ENCODE results near the gene TMEM30A.
A peak's percentile ranks its signal among the peaks of the same experiment; 100 is the strongest.

Gene TMEM30A

DNA sequence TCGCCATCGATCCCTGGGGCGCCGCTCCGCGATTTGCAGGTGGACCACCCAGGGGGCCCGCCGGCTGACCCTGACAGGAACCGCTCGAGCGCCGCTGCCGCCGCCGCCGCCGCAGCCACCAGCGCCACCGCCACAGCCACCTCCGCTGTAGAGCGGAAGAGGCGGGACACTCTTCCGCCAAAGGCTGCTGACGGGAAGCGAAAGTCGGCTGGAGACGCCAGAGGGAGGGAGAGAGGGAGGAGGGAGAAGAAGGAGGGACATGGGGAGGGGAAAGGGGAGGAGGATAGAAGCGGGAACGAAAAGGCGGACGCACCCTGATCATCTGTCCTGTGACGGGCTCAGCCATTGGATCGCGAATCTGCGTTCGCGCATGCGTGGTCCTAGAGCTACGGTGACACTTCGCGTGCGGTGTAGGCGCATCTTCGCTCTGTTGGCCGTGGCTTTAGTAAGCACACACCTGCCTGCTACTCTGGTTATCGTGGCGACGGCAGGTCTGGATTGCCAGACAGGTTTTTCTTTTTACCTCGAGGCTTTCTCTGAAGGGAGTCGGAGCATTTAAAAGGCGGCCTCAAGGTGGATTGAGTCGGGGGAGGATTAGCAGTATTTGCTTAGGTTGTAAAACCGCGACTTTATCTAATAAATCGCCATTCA is at the start of gene TMEM30A:
TMEM30A (minus strand) TSS at position 161 of the 651 bp plus-strand sequence; CDS start at position 7, 154 bp downstream.
- DNase-seq (ENCODE audit: low read depth), result peak; percentile 100

DNA sequence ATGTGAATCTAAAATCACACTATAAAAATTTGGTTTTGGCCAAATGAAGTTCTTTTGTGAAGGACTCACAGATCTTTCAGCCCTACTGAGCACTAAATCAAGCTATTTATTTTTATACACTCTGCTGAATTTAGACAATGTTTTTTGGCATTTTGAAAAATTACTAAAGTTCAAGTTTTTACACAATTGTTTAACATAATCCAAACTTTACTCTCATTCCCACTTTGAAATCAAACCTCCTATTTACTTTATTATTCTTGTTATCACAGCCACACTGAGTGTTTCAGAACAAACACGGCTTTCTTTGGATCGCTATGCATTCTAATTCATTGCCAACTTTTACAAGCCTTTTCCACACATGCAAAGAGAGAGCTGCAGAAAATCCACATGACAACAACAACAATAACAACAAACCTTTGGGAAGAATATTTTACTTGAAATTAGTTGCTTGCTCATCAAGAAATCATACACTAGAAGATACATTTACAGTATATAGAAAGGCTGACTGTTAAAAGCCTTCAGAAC is 49.1 kb upstream of the TMEM30A start:
- DNase-seq (ENCODE audit: low read depth), result no peak

DNA sequence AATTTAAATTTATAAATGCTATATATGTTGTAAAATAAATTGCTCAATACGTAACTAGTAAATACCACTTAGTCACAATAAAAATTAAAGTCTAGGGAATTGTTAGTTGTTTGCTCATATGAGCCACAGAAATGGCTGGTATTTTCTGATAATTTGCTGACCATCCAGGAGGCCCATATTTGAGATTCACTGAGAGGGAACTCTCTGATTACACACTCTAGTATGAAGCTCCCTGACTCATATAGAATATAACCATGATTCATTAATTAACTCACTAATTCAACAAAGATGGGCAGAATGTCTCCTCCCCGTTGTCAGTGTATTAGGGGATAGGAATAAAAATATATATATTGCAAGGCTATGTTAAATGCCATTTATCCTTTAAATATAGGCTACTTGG is 46.6 kb upstream of the TMEM30A start:
- peak; percentile 95 for DNase-seq (ENCODE audit: low read depth)

DNA sequence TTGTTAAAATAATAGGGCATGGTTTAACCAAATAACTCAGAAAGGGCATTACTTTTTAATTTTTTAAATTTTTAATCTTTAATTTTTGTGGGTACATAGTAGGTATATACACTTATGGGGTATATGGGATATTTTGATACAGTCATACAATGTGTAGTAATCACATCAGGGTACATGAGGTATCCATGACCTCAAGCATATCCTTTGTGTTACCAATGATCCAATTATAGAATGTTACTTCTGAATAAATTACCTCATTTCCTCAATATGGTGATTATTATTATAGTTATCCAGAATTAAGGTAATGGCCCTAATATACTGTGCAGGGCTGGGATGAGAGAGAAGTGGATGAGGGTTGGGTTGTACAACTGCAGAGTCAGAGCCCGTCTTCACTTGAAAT is 45.1 kb upstream of the TMEM30A start:
- no peak for DNase-seq (ENCODE audit: low read depth)

DNA sequence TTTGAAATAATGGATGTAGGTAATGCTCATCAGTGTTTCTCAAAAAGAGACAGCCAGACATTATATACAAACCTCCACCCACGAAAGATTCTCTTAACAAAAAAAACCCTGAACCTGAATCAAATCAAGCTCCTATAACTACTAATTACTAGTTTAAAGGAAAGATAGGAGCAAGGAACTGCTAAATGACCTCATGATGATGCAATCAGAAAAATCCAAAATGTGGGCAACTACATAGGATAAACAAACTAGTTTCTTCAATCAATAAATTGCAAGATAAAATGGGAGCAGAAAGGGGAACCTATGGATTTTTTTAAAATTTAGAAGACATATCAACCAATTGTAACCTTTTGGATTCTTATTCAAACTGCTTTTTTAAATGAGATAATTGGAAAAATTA is 43.2 kb upstream of the TMEM30A start:
- DNase-seq (ENCODE audit: low read depth), result no peak

DNA sequence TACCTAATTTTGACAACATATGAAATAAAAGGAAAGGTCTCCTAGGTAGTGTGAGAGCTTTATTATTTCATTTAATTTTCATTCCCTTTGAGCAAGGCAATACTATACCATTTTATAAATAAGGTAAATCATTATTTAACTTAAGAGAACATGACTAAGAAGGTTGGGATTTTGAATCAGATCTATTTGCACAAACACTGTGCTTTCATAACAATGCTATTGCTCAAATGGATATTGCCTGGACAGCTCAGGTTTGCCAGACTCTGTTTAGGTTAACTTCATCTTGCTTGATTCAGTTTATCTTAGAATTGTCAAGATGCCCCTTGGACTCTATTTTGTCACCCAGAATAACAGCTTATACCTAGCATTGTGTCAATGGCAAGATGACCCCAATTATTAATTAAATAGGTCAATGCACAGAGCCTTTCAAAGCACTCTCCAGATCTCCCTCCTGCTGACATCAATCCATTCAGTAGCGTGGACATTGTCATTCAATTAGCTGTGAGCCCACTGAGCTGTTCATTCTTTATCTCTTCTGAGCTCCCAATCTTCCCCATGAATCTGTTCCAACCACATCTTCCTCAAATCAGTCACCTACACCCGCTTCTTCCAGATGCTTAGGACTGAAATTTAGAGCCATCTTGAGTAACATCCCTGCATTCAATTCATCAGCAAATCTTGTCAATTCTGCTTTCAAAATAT is 42.1 kb upstream of the TMEM30A start:
- DNase-seq (ENCODE audit: low read depth), result no peak

DNA sequence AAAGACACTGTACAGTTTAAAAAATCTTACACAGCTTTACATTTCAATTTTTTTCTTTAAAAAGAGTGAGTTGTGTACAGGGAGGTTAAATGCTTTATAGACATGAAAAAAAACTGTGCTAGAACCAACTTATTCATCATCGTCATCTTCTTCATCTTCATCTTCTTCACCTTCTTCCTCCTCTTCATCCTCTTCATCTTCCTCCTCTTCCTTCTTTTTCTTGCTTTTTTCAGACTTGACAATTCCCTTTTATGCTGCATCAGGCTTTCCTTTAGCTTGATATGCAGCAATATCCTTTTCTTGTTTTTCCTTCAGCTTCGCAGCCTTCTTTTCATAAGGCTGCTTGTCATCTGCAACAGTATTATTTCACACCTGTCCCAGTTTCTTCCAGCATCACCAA is 34.3 kb upstream of the TMEM30A start:
- DNase-seq (ENCODE audit: low read depth), result no peak

DNA sequence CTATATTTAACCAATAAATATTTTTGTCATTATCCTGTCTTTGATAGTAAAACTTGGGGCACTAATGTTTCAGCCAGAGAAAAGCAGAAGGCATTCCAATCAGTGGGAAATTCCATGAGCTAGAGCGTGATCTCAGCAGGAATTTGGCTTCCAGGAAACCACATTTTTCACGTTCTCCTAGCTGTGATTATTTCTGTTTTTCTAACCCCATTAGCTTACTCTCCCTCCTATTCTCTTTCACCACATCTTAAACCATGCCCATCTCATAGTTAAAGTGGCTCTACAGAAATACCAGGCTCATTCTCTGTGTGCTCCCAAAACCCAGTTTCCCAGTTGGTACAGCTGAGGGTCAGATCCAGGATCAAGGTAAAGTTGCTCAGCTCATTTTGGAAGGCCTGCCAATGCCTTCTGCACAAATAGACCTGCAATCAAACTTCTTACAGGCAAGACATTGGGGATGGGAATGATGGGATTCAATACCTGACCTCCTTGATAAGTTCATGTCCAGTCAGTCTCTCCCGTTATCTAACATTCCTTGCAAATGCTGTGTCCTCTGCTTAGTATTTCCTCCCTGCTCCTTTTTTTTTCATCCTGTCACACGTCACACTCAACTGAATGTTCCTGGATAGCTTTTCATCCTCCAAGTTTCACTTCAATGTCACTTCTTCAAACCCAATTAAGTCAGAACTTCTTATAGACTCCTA is 33.1 kb upstream of the TMEM30A start:
- peak; percentile 94 for DNase-seq (ENCODE audit: low read depth)

DNA sequence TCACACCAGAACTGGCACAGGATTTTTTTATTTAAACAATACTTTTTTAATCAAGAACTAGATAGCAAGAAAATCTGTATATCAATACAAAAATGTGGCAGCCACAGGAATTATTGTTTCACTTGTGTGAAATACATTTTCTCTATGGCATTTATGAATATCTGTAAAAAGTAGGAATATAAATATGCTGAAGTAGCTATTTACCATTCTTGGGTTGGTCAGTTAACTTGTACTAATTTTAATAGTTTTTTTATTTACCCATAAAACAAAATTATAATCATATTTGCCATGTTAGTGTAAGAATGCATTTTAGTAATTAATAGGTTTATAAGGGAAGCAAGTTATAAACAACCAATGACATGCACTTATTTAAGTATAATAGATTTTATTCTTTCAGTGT is 31.4 kb upstream of the TMEM30A start:
- DNase-seq (ENCODE audit: low read depth), result no peak

DNA sequence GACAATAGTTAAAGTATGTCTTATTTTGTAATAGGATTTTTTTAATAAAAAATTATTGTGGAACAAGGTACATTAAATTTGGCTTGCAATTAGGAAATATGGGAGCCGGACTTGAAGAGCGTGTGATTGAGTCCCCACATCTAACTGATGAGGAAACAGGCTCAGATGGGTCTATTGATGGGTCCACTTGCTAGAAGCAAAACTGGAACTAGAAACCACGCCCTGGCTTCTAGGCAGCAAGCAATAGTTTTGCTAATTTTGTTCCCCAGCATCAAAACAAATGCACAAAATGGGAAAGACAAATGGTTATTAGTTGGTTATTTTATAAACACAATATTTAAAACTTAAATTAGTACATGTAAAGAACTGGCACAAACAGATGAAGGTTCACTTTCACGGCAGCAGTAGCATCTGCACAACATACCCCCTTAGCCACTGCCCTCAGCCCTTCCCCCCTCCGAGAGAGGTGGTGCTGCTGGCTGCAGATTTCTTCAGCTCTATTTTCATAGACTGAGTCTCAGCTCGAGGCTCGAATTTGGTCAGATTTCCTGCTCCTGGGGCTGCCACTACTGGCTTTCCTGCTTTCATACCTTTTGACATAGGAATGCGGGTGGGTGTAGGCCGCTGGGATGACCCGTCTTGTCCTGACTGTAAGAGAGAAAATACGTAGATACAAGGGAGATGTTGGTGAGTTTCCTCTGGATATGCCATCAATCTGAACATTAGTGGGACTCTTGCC is 23.8 kb upstream of the TMEM30A start:
- DNase-seq (ENCODE audit: low read depth), result no peak

DNA sequence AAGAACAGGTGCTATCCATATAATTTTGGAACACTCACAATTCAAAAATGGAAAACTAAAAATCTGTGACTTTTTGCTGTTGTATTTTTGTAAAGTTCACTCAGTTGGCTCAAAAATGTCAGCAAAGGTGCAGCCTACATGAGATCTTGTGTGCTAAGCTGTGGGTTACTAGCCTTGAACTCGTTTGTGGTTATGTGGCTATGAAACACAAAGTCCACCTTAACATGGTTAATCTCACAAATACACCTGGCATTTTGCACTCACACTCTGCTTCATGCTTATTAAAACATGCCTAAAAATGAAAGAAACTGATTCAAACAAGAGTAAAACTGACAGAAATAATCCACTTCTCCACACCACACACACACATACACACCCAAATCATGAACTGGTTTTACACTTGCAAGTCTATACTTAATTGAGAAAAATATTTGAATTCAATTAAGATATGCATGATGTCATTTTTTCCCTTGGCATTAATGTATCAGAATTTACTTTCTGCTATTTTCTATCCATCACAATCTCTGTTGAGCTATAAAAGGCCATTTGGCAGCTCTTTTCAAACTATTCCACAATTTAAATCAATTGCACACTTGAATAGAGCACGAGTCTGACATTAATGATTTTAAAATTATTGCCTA is 22.9 kb upstream of the TMEM30A start:
- DNase-seq (ENCODE audit: low read depth), result no peak

DNA sequence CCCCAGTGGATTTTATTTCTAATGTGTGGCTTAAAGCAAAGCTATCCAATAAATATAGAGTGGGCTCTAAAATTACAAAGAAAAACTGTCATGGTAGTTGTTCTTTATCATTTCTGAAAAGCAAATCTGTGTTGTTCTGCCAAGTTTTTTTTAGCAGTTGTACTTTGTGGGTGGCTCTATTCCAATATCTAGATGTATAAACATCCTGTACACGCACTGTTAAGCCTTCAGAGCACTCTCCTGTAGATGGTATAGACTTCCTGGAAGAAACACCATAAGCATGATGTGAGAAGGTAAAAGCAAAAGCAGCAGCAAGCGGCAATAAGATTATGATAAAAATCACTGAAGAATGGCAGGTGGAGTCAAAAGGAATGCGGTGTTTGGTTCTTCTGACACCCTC is 21.5 kb upstream of the TMEM30A start:
- no peak for DNase-seq (ENCODE audit: low read depth)

DNA sequence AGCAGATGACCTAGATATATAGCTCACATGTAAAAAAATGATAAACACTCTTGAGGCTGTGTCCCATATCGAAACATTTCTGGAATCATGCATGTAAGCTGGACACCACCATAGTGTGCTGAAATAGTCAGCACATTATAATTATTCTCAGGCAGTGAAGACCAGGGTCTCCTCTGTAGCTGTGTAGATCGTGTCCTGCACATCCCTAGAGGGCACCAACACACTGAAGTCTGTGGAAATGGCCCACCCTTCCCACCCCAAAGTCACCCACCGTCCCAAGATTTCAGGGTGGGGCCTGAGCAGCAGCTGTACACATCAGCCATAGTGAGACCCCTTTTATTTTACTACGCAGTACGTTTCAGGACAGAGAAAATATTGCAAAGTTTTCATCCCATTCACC is 21.0 kb upstream of the TMEM30A start:
- DNase-seq (ENCODE audit: low read depth), result no peak

DNA sequence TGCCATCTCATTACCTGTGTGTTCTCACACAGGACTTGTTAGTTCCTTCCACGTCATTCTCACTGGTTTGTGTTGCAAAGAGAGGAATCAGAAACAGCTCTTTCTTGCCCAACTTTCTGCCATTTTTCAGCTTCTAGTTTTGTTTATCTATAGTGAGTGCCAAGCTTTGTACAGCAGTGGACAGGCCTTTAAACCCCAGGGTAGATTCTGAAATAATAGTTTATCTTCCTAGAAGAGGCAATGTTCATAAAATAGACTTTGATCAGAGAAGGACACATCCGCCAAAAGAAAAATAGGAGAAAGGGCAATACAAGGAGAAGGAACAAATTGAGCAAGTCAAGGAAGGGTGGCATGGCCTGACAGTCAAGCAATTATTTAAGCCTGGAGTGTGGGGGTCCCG is 17.7 kb upstream of the TMEM30A start:
- DNase-seq (ENCODE audit: low read depth), result no peak

DNA sequence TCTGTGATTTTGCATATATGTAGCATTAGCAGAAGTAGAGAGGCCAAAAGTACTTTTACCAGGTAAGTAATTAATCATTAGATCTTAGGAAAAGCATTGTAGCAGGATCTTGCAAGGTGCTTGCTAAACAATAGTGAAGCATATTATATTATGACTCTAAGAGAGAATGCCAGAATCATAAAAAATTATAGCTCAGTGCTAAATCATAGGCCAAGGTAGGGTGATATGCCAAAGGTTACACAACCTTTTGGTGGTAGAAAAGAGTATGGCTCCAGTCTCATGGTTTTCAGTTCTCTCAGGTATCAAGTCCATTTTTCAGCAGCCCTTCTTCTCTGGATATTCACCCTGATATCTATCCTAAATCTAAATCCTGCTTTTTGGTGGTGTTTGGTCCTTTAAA is 16.9 kb upstream of the TMEM30A start:
- DNase-seq (ENCODE audit: low read depth), result no peak

DNA sequence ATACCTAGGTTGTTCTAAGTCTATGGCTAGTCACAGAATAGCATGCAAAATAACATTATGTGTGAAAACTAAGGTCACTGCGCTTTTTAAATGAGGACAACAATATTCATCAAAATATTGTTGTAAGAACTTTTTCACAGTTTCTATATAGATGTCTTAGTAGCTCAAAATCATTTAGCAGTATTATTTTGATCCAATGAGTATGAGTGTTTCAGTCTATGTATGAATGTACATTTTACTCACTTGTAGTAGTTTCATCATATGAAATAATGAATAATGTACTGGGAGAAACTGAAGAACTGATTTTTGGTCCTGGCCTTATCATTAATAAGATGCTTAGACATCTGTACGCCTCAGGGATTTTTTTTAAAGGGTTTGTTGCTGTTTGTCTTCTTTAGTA is 16.5 kb upstream of the TMEM30A start:
- no peak for DNase-seq (ENCODE audit: low read depth)

DNA sequence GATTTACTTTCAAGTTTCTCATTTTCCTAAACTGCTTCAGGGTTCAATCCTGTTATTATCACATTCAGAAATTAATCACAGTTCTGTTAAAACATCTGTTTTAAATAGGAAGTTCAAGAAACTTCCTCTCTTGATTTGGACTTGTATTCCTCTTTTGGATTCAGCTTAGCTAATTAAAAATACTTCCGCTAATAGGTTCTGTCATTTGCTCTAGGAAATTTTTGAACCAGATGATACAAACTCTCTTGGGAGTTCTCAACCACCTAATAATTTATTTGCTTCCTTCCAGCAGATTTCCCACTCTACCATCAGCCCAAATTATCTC is 15.9 kb upstream of the TMEM30A start:
- no peak for DNase-seq (ENCODE audit: low read depth)

DNA sequence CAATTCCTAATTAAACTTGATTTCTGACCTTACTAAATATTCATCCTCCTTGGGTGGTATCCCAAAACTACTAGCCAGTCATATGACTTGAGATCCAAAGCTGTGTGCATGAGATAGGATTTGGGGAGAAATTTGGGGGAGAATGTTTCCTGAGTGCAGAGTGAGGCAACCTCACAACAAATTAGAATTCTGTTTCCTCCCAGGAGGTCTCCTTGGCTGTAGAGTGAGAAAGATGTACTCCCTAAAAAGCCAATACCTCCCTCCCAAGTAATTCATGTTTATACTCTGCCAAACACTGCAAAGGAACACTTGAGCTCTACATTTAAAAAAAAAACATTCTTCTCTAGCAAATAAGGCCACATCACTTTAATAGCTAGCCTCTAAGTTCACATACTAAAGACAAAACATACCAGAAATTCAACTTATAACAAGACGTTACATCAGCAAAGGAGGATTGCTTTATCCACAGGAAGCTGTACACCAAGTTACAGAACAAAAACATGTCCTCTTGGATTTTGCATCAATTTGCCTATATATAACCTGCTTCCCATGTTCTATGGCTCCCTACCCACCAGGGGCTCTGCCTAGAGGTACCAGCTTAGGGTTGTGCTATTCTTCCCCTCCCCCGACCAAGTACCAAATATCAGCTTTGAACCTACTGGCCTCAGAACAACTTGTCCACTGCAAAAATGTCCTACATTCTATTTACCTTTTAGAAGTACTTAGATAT is 15.4 kb upstream of the TMEM30A start:
- peak; percentile 22 for DNase-seq (ENCODE audit: low read depth)

DNA sequence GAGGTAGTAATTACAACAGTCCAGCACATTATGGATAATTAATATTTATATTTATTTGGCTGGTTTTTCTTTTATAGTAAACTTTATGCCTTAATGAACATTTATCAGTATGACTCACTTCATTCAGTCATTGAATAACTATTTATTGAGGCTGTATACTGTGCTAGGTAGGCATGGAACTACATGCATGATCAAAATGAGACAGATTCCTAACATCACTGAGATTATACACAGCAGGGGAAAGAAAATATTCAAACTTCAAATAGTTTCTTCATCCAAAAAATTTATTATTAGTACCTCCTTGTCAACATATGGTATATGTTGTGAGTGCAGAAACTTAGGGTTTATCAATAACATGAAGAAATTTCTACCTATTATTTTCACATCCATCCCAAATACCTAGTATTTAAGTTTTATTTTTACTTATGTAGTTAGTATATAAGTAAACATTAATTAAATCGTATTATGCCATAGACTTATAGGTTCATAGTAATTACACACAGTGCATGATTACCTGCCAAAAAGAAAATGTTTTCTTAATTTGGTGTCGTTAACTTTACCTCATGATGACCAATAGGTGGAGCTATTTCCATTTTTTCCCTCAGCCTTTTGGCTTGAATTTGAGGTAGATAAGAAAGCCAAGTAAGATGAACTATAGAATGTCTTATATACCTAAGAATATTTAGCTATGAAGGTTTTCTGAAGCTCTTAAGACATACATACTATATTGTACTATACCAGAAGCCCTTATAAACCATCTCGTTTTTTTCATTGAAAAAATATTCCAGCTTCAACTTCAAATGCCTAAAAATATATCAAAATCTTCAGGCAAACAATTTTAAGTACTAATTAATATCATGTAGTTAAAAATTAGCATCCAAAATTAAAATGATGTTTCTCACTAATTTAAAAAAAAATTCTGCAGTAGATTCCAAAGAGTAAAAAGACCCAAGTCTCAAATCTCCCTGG is 12.5 kb upstream of the TMEM30A start:
- peak; percentile 70 for DNase-seq (ENCODE audit: low read depth)

DNA sequence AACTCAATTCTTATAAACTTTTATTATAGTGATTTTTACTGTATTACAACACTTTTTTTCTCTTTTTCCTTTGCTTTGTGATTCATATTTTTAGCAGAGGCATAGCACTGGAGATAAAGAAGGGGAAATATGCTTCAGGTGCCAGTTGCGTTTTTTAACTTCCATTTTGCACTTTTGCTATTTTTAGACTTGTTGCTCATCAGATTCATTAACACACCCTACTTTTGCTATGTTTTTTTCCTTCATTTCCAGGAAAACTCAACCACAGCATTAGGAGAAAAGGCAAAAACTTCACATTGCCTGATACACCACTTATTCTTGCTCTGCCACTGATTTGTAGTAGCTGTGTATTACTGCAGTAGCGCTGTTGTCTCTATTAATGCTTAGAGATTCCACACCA is 8.0 kb upstream of the TMEM30A start:
- no peak for DNase-seq (ENCODE audit: low read depth)
